HepG2 (cell line): ENCODE measurements around the gene HLA-DOA.

ENCODE experiments used
- KDM3A ChIP-seq: IDR thresholded peaks from 2 replicates; pipeline ENCODE4 v1.6.1; 2018; ENCODE audit warnings: low read depth, missing compliant biosample characterization
- SMARCC2 ChIP-seq: fragments of 450-650 bp; IDR thresholded peaks from 2 replicates; pipeline ENCODE4 v1.6.1; 2017; ENCODE audit warnings: antibody characterized with exemption, mild to moderate bottlenecking
- ZNF335 ChIP-seq: sonication (generic); formaldehyde crosslinking; IDR thresholded peaks from 2 replicates; pipeline ENCODE4 v1.4.0; 2020; ENCODE audit warnings: missing genetic modification reagents
- ZNF788 ChIP-seq: sonication (generic); formaldehyde crosslinking; IDR thresholded peaks from 2 replicates; pipeline ENCODE4 v1.5.0; 2020; ENCODE audit warnings: mild to moderate bottlenecking, missing genetic modification reagents, borderline replicate concordance

- TF ChIP-seq KDM3A (CRISPR knock-in tag), result no peak
- no peak for TF ChIP-seq ZNF335
- TF ChIP-seq SMARCC2, result no peak
- TF ChIP-seq ZNF788 (CRISPR knock-in tag), result no peak
Measured at GRCh38 chr6:32979720-32980487, 29.5 kb downstream of the HLA-DOA start.
